OCI-LY3 (cell line): ENCODE results near the gene DOK7.

Source experiments
- EZH2phosphoT487 ChIP-seq: fragments of 200-600 bp; shearing (Covaris generic); IDR thresholded peaks from 2 replicates; pipeline ENCODE4 v1.6.1; 2018; ENCODE audit warnings: antibody characterized with exemption, mixed run types, low read depth
- TF ChIP-seq, protein P1 (sequence below): fragments of 200-600, 300-600 bp; sonication (generic); IDR thresholded peaks from 2 replicates; pipeline ENCODE4 v1.5.1; 2014; ENCODE audit warnings: antibody characterized with exemption, low read length, low read depth

DNA sequence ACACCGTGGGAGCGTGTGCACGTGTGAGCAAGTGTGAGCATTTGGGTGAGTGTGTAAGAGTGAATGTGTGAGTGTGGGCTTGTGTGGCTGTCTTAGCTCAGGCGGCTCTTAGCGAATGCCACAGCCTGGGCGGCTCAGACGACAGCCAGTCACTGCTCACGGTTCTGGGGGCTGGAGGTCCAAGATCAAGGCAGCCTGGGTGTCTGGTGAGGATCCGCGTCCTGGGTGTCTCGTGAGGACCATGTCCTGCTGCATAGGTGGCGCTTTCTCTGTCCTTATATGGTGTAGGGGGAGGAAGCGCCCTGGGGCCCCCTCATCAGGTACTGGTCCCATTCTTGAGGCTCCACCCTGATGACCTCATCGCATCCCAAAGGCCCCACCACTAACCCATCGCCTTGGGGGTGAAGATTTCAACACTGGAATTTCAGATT lies 4.5 kb downstream of the DOK7 start:
- TF ChIP-seq EZH2phosphoT487: no peak
- TF ChIP-seq, protein P1, sequence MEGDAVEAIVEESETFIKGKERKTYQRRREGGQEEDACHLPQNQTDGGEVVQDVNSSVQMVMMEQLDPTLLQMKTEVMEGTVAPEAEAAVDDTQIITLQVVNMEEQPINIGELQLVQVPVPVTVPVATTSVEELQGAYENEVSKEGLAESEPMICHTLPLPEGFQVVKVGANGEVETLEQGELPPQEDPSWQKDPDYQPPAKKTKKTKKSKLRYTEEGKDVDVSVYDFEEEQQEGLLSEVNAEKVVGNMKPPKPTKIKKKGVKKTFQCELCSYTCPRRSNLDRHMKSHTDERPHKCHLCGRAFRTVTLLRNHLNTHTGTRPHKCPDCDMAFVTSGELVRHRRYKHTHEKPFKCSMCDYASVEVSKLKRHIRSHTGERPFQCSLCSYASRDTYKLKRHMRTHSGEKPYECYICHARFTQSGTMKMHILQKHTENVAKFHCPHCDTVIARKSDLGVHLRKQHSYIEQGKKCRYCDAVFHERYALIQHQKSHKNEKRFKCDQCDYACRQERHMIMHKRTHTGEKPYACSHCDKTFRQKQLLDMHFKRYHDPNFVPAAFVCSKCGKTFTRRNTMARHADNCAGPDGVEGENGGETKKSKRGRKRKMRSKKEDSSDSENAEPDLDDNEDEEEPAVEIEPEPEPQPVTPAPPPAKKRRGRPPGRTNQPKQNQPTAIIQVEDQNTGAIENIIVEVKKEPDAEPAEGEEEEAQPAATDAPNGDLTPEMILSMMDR: no peak
